Measurements from ENCODE around the gene FAM124A. TPM values are rescaled to one million over a fixed set of nuclear protein-coding genes. Genes with fewer than 3 reads are reported as not detected.
"Not testable (repeated sequence)": the region's sequence is repeated elsewhere in the genome, so short reads cannot be mapped to it uniquely, and the experiment has no call there.

The FAM124A gene
- total RNA-seq, 1 donor from 2014 or later: 0.60 TPM

GRCh38 chr13:51270623-51271415 lies 48.6 kb downstream of the FAM124A start:
- DNase-seq (ENCODE audit: low read depth): no peak

- DNase-seq (ENCODE audit: low read depth): no peak
Observed at GRCh38 chr13:51271528-51272085, 49.4 kb downstream of the FAM124A start.

- DNase-seq (ENCODE audit: low read depth): no peak
Observed at GRCh38 chr13:51275101-51275500, 52.9 kb downstream of the FAM124A start.

- peak; percentile 38 for DNase-seq (ENCODE audit: low read depth)
Observed at GRCh38 chr13:51276636-51277035, 54.4 kb downstream of the FAM124A start.

- no peak for DNase-seq (ENCODE audit: low read depth)
Observed at GRCh38 chr13:51277928-51278327, 55.7 kb downstream of the FAM124A start.

GRCh38 chr13:51278426-51279130 lies 56.4 kb downstream of the FAM124A start:
- DNase-seq (ENCODE audit: low read depth): no peak

- no peak for DNase-seq (ENCODE audit: low read depth)
Observed at GRCh38 chr13:51280379-51280940, 58.3 kb downstream of the FAM124A start.

- no peak for DNase-seq (ENCODE audit: low read depth)
Observed at GRCh38 chr13:51282322-51282721, 60.1 kb downstream of the FAM124A start.

- peak; percentile 12 for DNase-seq (ENCODE audit: low read depth)
Observed at GRCh38 chr13:51282923-51283322, 60.7 kb downstream of the FAM124A start.

GRCh38 chr13:51283371-51283770 lies 61.2 kb downstream of the FAM124A start:
- no peak for DNase-seq (ENCODE audit: low read depth)

GRCh38 chr13:51284339-51284738 lies 62.1 kb downstream of the FAM124A start:
- DNase-seq (ENCODE audit: low read depth): no peak

- DNase-seq (ENCODE audit: low read depth): peak; percentile 40
Observed at GRCh38 chr13:51286135-51287002, 64.2 kb downstream of the FAM124A start.

- DNase-seq (ENCODE audit: low read depth): no peak
Observed at GRCh38 chr13:51287758-51288157, 65.6 kb downstream of the FAM124A start.

- not testable (repeated sequence) for DNase-seq (ENCODE audit: low read depth)
Observed at GRCh38 chr13:51288254-51288653, 66.1 kb downstream of the FAM124A start.

GRCh38 chr13:51291341-51291740 lies 69.1 kb downstream of the FAM124A start:
- no peak for DNase-seq (ENCODE audit: low read depth)

GRCh38 chr13:51292000-51292565 lies 69.9 kb downstream of the FAM124A start:
- DNase-seq (ENCODE audit: low read depth): no peak

- no peak for DNase-seq (ENCODE audit: low read depth)
Observed at GRCh38 chr13:51297556-51297955, 75.4 kb downstream of the FAM124A start.

- no peak for DNase-seq (ENCODE audit: low read depth)
Observed at GRCh38 chr13:51298812-51299211, 76.6 kb downstream of the FAM124A start.

GRCh38 chr13:51303063-51303552 lies 80.9 kb downstream of the FAM124A start:
- DNase-seq (ENCODE audit: low read depth): no peak

- no peak for DNase-seq (ENCODE audit: low read depth)
Observed at GRCh38 chr13:51303882-51304281, 81.7 kb downstream of the FAM124A start.

Data from renal cortical epithelial cell (primary cell).